HEK293T (cell line): Measurements from ENCODE around the gene MSN.

Experiments used
- ARNT ChIP-seq: fragments of 450-650 bp; IDR thresholded peaks from 2 replicates; pipeline ENCODE4 v1.6.1; 2017; ENCODE audit warnings: mild to moderate bottlenecking
- BHLHE40 ChIP-seq: fragments of 450-650 bp; IDR thresholded peaks from 2 replicates; pipeline ENCODE4 v1.6.1; 2016; ENCODE audit warnings: mild to moderate bottlenecking, moderate library complexity, borderline replicate concordance
- ELF4 ChIP-seq: fragments of 450-650 bp; IDR thresholded peaks from 2 replicates; pipeline ENCODE4 v1.6.1; 2017; ENCODE audit warnings: antibody characterized with exemption
- FOXA1 ChIP-seq: fragments of 450-650 bp; IDR thresholded peaks from 2 replicates; pipeline ENCODE4 v1.6.1; 2016; ENCODE audit warnings: mild to moderate bottlenecking
- FOXM1 ChIP-seq: fragments of 450-650 bp; IDR thresholded peaks from 2 replicates; pipeline ENCODE4 v1.6.1; 2017; ENCODE audit warnings: mild to moderate bottlenecking, borderline replicate concordance
- HDGF ChIP-seq: fragments of 450-650 bp; IDR thresholded peaks from 2 replicates; pipeline ENCODE4 v1.6.1; 2017; ENCODE audit warnings: antibody characterized with exemption, borderline replicate concordance
- L3MBTL2 ChIP-seq: fragments of 450-650 bp; conservative IDR thresholded peaks from 2 replicates; pipeline ENCODE4 v1.6.1; 2016; ENCODE audit warnings: mild to moderate bottlenecking
- LEF1 ChIP-seq: fragments of 450-650 bp; IDR thresholded peaks from 2 replicates; pipeline ENCODE4 v1.6.1; 2017; ENCODE audit warnings: mild to moderate bottlenecking, borderline replicate concordance
- NFRKB ChIP-seq: fragments of 450-650 bp; IDR thresholded peaks from 2 replicates; pipeline ENCODE4 v1.6.1; 2016; ENCODE audit warnings: mild to moderate bottlenecking, moderate library complexity
- SP1 ChIP-seq: fragments of 450-650 bp; IDR thresholded peaks from 2 replicates; pipeline ENCODE4 v1.6.1; 2017
- SUZ12 ChIP-seq: fragments of 450-650 bp; IDR thresholded peaks from 2 replicates; pipeline ENCODE4 v1.6.1; 2016; ENCODE audit warnings: mild to moderate bottlenecking
- TARDBP ChIP-seq: fragments of 450-650 bp; IDR thresholded peaks from 2 replicates; pipeline ENCODE4 v1.6.1; 2016
- ZNF384 ChIP-seq: fragments of 450-650 bp; IDR thresholded peaks from 2 replicates; pipeline ENCODE4 v1.6.1; 2016
- TF ChIP-seq, protein P1 (sequence below): fragments of 450-650 bp; IDR thresholded peaks from 2 replicates; pipeline ENCODE4 v1.6.1; 2016

DNA sequence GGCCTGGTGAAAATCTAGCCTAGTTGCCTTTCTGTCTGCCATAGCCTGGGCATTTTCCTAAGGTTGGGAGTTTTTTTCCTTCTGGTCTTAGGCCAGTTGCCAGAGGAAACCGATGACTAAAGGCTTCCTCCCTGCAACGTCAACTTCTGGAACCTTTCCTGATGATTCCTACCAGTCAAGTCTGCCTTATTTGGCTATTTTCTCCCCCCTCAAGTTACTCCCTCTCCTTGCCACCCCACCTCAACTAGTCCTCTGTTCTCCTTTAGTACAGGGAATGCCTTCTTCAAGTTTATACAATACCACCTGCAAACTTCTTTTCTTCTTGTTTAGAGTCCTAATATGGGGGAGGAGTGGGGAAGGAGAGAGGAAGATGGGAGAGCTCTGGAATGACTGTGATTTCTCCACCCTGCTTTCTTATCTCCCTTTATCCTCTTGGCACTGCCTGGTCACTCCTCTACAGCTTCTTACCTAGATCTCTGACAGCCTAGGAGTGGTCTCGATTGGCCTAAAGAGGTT, 10.6 kb downstream of the MSN start:
- TF ChIP-seq FOXA1, result no peak
- TF ChIP-seq SUZ12, result no peak
- no peak for TF ChIP-seq LEF1
- no peak for TF ChIP-seq SP1
- no peak for TF ChIP-seq FOXM1
- no peak for TF ChIP-seq HDGF
- TF ChIP-seq TARDBP, result no peak
- TF ChIP-seq, protein P1, sequence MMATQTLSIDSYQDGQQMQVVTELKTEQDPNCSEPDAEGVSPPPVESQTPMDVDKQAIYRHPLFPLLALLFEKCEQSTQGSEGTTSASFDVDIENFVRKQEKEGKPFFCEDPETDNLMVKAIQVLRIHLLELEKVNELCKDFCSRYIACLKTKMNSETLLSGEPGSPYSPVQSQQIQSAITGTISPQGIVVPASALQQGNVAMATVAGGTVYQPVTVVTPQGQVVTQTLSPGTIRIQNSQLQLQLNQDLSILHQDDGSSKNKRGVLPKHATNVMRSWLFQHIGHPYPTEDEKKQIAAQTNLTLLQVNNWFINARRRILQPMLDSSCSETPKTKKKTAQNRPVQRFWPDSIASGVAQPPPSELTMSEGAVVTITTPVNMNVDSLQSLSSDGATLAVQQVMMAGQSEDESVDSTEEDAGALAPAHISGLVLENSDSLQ, result no peak
- no peak for TF ChIP-seq BHLHE40
- TF ChIP-seq ELF4, result no peak
- no peak for TF ChIP-seq ZNF384
- TF ChIP-seq L3MBTL2, result no peak
- no peak for TF ChIP-seq ARNT
- TF ChIP-seq NFRKB, result no peak
